ENCODE results near the gene ZNF837. TPM values are rescaled to one million over a fixed set of nuclear protein-coding genes. Genes with fewer than 3 reads are reported as not detected.

Gene ZNF837
- total RNA-seq, 1 experiment from 2014 or later, result 4.9 TPM

DNA sequence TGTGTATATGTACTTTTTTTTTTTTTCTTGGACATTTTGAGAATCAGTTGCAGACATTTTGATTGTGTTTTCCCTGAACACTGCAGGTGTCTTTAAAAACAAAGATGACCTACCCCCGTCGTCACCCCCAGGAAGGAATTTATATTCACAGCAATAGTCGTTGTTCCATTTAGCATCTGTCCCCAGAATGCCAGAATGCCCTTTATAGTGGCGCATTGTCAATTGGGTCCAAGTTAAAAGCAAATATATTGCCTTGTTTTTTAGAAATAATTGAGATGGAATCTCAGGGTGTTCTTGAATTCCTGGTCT lies 12.8 kb upstream of the ZNF837 start:
- no peak overlapping the region for H3K27ac Mint-ChIP-seq
- H3K9me3 Mint-ChIP-seq, result no peaks in the 10 kb centered on the region
- peaks cover 15% of the 10 kb centered on the region for H3K4me1 Mint-ChIP-seq
- TF ChIP-seq, protein P1, sequence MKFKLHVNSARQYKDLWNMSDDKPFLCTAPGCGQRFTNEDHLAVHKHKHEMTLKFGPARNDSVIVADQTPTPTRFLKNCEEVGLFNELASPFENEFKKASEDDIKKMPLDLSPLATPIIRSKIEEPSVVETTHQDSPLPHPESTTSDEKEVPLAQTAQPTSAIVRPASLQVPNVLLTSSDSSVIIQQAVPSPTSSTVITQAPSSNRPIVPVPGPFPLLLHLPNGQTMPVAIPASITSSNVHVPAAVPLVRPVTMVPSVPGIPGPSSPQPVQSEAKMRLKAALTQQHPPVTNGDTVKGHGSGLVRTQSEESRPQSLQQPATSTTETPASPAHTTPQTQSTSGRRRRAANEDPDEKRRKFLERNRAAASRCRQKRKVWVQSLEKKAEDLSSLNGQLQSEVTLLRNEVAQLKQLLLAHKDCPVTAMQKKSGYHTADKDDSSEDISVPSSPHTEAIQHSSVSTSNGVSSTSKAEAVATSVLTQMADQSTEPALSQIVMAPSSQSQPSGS (CRISPR knock-in tag; IDR thresholded peaks at IDR 0.05; ENCODE audit: borderline replicate concordance, low read depth), result no peak
- TF ChIP-seq, protein P2, sequence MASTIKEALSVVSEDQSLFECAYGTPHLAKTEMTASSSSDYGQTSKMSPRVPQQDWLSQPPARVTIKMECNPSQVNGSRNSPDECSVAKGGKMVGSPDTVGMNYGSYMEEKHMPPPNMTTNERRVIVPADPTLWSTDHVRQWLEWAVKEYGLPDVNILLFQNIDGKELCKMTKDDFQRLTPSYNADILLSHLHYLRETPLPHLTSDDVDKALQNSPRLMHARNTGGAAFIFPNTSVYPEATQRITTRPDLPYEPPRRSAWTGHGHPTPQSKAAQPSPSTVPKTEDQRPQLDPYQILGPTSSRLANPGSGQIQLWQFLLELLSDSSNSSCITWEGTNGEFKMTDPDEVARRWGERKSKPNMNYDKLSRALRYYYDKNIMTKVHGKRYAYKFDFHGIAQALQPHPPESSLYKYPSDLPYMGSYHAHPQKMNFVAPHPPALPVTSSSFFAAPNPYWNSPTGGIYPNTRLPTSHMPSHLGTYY (CRISPR knock-in tag; IDR thresholded peaks at IDR 0.05), result no peak
- TF ChIP-seq ZNF138 (CRISPR knock-in tag; conservative IDR thresholded peaks at IDR 0.05), result no peak
- no peak for TF ChIP-seq ZNF671 (CRISPR knock-in tag; IDR thresholded peaks at IDR 0.05)
- no peak for TF ChIP-seq ESRRA (CRISPR knock-in tag; IDR thresholded peaks at IDR 0.05; ENCODE audit: borderline replicate concordance)
- ATAC-seq (no peak), DNase-seq (ENCODE audit: low spot score) (no peak)
- CTCF ChIA-PET, result no interaction called here
- H3K4me3 Mint-ChIP-seq, result no peak overlapping the region
- H3K27me3 Mint-ChIP-seq (ENCODE audit: low read depth), result peaks cover 21% of the 10 kb centered on the region
- POLR2A ChIA-PET, result no interaction called here
- H3K36me3 Mint-ChIP-seq, result peaks cover 47% of the 10 kb centered on the region

DNA sequence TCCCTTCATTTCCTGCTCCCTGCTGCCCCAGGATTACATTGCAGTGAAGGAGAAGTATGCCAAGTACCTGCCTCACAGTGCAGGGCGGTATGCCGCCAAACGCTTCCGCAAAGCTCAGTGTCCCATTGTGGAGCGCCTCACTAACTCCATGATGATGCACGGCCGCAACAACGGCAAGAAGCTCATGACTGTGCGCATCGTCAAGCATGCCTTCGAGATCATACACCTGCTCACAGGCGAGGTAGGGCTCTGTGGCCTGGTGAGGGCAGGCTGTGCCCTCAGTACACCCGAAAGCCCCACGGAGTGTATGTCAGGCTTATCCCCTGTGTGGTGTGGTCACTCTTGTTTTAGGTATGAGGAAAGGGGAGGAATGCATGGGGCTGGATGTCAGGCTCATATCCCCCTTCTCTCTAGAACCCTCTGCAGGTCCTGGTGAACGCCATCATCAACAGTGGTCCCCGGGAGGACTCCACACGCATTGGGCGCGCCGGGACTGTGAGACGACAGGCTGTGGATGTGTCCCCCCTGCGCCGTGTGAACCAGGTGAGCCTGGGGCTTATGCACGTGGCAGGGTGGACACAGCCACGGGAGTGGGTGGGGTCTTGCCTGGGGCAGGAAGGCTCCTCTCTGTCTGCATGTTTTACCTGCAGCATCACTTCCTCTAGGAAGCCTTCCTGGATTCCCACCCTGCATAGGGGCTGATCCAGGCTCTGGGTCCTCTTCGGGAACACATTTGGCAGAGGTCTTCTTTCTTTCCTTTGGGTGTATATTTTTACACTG lies 12.3 kb upstream of the ZNF837 start:
- ChIA-PET POLR2A (no interaction called here), CTCF (no interaction called here)
- Mint-ChIP-seq H3K27ac (peak overlapping the region; percentile 57; the same call in 1 of the 2 replicates), H3K9me3 (no peaks in the 10 kb centered on the region), H3K4me3 (no peak overlapping the region), H3K4me1 (peaks cover 20% of the 10 kb centered on the region), H3K27me3 (ENCODE audit: low read depth) (peaks cover 19% of the 10 kb centered on the region), H3K36me3 (peaks cover 52% of the 10 kb centered on the region)
- TF ChIP-seq MXD4 (CRISPR knock-in tag; IDR thresholded peaks at IDR 0.05; ENCODE audit: borderline replicate concordance), result no peak
- DNase-seq (ENCODE audit: low spot score) (no peak), ATAC-seq (no peak)

DNA sequence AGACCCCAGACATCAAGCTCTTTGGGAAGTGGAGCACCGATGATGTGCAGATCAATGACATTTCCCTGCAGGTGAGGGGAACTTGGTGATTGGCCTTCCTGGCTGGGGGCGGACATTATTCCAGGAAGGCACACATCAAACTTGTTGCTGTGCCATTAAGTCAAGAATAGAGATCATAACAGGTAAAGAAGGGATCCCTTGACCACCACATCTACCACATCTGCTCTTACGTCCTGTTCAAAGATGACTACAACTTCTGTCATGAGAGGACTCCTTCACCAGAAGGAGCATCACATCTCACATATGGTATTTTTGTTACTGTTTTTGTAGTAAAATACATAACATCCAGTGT lies 7.3 kb upstream of the ZNF837 start:
- DNase-seq (ENCODE audit: low spot score), result no peak
- H3K36me3 Mint-ChIP-seq, result peaks cover 44% of the 10 kb centered on the region
- H3K27ac Mint-ChIP-seq, result peak overlapping the region; percentile 24
- TF ChIP-seq, protein P3, sequence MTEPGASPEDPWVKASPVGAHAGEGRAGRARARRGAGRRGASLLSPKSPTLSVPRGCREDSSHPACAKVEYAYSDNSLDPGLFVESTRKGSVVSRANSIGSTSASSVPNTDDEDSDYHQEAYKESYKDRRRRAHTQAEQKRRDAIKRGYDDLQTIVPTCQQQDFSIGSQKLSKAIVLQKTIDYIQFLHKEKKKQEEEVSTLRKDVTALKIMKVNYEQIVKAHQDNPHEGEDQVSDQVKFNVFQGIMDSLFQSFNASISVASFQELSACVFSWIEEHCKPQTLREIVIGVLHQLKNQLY (CRISPR knock-in tag; IDR thresholded peaks at IDR 0.05), result no peak
- TF ChIP-seq ZNF138 (CRISPR knock-in tag; conservative IDR thresholded peaks at IDR 0.05) (no peak), NR2C2 (CRISPR knock-in tag; IDR thresholded peaks at IDR 0.05) (no peak), HMGA2 (CRISPR knock-in tag; IDR thresholded peaks at IDR 0.05) (no peak), NR1H2 (CRISPR knock-in tag; IDR thresholded peaks at IDR 0.05) (no peak), CREB1 (CRISPR knock-in tag; IDR thresholded peaks at IDR 0.05) (no peak), KAT7 (CRISPR knock-in tag; IDR thresholded peaks at IDR 0.05; ENCODE audit: borderline replicate concordance) (no peak), NFYB (CRISPR knock-in tag; conservative IDR thresholded peaks at IDR 0.05; ENCODE audit: low read depth) (no peak), CBFB (CRISPR knock-in tag; IDR thresholded peaks at IDR 0.05; ENCODE audit: low read depth) (no peak), TEAD4 (CRISPR knock-in tag; IDR thresholded peaks at IDR 0.05) (no peak), ESRRA (CRISPR knock-in tag; IDR thresholded peaks at IDR 0.05; ENCODE audit: borderline replicate concordance) (no peak), TEAD1 (CRISPR knock-in tag; IDR thresholded peaks at IDR 0.05) (no peak), SOX15 (CRISPR knock-in tag; IDR thresholded peaks at IDR 0.05) (no peak), ZNF232 (CRISPR knock-in tag; IDR thresholded peaks at IDR 0.05) (no peak)
- TF ChIP-seq, protein P4, sequence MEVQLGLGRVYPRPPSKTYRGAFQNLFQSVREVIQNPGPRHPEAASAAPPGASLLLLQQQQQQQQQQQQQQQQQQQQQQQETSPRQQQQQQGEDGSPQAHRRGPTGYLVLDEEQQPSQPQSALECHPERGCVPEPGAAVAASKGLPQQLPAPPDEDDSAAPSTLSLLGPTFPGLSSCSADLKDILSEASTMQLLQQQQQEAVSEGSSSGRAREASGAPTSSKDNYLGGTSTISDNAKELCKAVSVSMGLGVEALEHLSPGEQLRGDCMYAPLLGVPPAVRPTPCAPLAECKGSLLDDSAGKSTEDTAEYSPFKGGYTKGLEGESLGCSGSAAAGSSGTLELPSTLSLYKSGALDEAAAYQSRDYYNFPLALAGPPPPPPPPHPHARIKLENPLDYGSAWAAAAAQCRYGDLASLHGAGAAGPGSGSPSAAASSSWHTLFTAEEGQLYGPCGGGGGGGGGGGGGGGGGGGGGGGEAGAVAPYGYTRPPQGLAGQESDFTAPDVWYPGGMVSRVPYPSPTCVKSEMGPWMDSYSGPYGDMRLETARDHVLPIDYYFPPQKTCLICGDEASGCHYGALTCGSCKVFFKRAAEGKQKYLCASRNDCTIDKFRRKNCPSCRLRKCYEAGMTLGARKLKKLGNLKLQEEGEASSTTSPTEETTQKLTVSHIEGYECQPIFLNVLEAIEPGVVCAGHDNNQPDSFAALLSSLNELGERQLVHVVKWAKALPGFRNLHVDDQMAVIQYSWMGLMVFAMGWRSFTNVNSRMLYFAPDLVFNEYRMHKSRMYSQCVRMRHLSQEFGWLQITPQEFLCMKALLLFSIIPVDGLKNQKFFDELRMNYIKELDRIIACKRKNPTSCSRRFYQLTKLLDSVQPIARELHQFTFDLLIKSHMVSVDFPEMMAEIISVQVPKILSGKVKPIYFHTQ (CRISPR knock-in tag; IDR thresholded peaks at IDR 0.05), result no peak
- TF ChIP-seq, protein P5, sequence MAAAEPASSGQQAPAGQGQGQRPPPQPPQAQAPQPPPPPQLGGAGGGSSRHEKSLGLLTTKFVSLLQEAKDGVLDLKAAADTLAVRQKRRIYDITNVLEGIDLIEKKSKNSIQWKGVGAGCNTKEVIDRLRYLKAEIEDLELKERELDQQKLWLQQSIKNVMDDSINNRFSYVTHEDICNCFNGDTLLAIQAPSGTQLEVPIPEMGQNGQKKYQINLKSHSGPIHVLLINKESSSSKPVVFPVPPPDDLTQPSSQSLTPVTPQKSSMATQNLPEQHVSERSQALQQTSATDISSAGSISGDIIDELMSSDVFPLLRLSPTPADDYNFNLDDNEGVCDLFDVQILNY (CRISPR knock-in tag; IDR thresholded peaks at IDR 0.05), result no peak
- TF ChIP-seq, protein P6, sequence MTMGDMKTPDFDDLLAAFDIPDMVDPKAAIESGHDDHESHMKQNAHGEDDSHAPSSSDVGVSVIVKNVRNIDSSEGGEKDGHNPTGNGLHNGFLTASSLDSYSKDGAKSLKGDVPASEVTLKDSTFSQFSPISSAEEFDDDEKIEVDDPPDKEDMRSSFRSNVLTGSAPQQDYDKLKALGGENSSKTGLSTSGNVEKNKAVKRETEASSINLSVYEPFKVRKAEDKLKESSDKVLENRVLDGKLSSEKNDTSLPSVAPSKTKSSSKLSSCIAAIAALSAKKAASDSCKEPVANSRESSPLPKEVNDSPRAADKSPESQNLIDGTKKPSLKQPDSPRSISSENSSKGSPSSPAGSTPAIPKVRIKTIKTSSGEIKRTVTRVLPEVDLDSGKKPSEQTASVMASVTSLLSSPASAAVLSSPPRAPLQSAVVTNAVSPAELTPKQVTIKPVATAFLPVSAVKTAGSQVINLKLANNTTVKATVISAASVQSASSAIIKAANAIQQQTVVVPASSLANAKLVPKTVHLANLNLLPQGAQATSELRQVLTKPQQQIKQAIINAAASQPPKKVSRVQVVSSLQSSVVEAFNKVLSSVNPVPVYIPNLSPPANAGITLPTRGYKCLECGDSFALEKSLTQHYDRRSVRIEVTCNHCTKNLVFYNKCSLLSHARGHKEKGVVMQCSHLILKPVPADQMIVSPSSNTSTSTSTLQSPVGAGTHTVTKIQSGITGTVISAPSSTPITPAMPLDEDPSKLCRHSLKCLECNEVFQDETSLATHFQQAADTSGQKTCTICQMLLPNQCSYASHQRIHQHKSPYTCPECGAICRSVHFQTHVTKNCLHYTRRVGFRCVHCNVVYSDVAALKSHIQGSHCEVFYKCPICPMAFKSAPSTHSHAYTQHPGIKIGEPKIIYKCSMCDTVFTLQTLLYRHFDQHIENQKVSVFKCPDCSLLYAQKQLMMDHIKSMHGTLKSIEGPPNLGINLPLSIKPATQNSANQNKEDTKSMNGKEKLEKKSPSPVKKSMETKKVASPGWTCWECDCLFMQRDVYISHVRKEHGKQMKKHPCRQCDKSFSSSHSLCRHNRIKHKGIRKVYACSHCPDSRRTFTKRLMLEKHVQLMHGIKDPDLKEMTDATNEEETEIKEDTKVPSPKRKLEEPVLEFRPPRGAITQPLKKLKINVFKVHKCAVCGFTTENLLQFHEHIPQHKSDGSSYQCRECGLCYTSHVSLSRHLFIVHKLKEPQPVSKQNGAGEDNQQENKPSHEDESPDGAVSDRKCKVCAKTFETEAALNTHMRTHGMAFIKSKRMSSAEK (CRISPR knock-in tag; IDR thresholded peaks at IDR 0.05; ENCODE audit: borderline replicate concordance), result no peak
- peaks cover 22% of the 10 kb centered on the region for H3K4me1 Mint-ChIP-seq
- ChIA-PET POLR2A (no interaction called here), CTCF (no interaction called here)
- peak overlapping the region; percentile 96 for H3K4me3 Mint-ChIP-seq
- no peaks in the 10 kb centered on the region for H3K9me3 Mint-ChIP-seq
- ATAC-seq, result no peak
- no peaks in the 10 kb centered on the region for H3K27me3 Mint-ChIP-seq (ENCODE audit: low read depth)
